Endothelial cell of umbilical vein (primary cell): ENCODE measurements around the gene CEP85L. TPM values are rescaled to one million over a fixed set of nuclear protein-coding genes. Genes with fewer than 3 reads are reported as not detected.
"Not testable (repeated sequence)": the region's sequence is repeated elsewhere in the genome, so short reads cannot be mapped to it uniquely, and the experiment has no call there.

Experiments used
- BruUV-seq: library from RNA; stranded (reverse); fragments of 400-500 nt; replicated peaks from 2 replicates; lab custom pipeline; 2021; lab: Mats Ljungman, UMichigan
- CTCF ChIA-PET: fragments of 300-600, 350-600 bp; sonication (Branson Sonifier 250); formaldehyde crosslinking; loops from one replicate; lab custom pipeline; 2021; ENCODE audit warnings: antibody characterized with exemption, inconsistent platforms; lab: Charles Lee
- POLR2A ChIA-PET: fragments of 300-600, 350-600 bp; sonication (Branson Sonifier 250); formaldehyde crosslinking; loops from one replicate; lab custom pipeline; 2021; ENCODE audit warnings: antibody characterized with exemption, inconsistent platforms; lab: Charles Lee
- DNase-seq: peaks from one replicate; pipeline ENCODE4 v3.0.0-alpha.2; 2011; ENCODE audit warnings: low read depth, low spot score
- FAIRE-seq: peaks from 2 replicates; lab custom pipeline; 2011; peaks lifted over from hg19 to GRCh38; lab: Jason Lieb, UNC
- H2AFZ ChIP-seq: 2 replicates; pipeline ENCODE4 v1.6.0; 2012; ENCODE audit warnings: low read depth, low read length, control low read depth, inconsistent platforms
- H3K27ac ChIP-seq: 2 replicates; pipeline ENCODE4 v1.5.1; 2011; ENCODE audit warnings: low read depth, mild to moderate bottlenecking, control low read depth, low read length, moderate library complexity; ENCODE audit not compliant: insufficient read depth
- H3K27me3 ChIP-seq, 2 experiments: 2 replicates each; pipeline versions ENCODE4 v1.6.0 to v1.6.1; 2011; ENCODE audit warnings: low read length in 2 of 2, mixed read lengths in 1 of 2; ENCODE audit not compliant: control insufficient read depth in 2 of 2, insufficient read depth in 2 of 2
- H3K36me3 ChIP-seq, 2 experiments: 2 replicates in 1 of 2; 3 replicates in 1 of 2; pipeline ENCODE4 v1.5.1; 2011; ENCODE audit warnings: low read length in 2 of 2, mild to moderate bottlenecking in 1 of 2, moderate library complexity in 1 of 2; ENCODE audit not compliant: control insufficient read depth in 2 of 2, insufficient read depth in 2 of 2; ENCODE audit errors: extremely low read depth in 1 of 2
- H3K4me1 ChIP-seq: 3 replicates; pipeline ENCODE4 v1.5.1; 2011; ENCODE audit warnings: mild to moderate bottlenecking, low read length; ENCODE audit not compliant: control insufficient read depth, insufficient read depth; ENCODE audit errors: extremely low read depth
- H3K4me2 ChIP-seq: 2 replicates; pipeline ENCODE4 v1.6.1; 2011; ENCODE audit warnings: low read length, control low read depth, mixed read lengths; ENCODE audit not compliant: insufficient read depth
- H3K4me3 ChIP-seq, 3 experiments: fragments of 200-600 bp in 1 of 3; sonication (generic), shearing (Covaris generic) in 1 of 3; replicated peaks in 1 of 3; 2 replicates each; pipeline ENCODE4 v1.5.1; 2011 to 2016; ENCODE audit warnings: control low read depth in 3 of 3, low read length in 3 of 3, mild to moderate bottlenecking in 2 of 3, inconsistent platforms in 1 of 3, low read depth in 1 of 3, moderate library complexity in 1 of 3; ENCODE audit not compliant: insufficient read depth in 1 of 3
- H3K79me2 ChIP-seq: 2 replicates; pipeline ENCODE4 v1.6.0; 2012; ENCODE audit warnings: low read length, inconsistent platforms; ENCODE audit not compliant: control insufficient read depth, insufficient read depth
- H3K9ac ChIP-seq: replicated peaks from 2 replicates; pipeline ENCODE3; 2011; ENCODE audit warnings: low read length, control low read depth; ENCODE audit not compliant: insufficient read depth; ENCODE audit errors: extremely low read depth
- H3K9me1 ChIP-seq: replicated peaks from 3 replicates; pipeline ENCODE4 v1.6.0; 2011; ENCODE audit warnings: mild to moderate bottlenecking, low read length; ENCODE audit not compliant: control insufficient read depth, insufficient read depth; ENCODE audit errors: extremely low read depth
- H3K9me3 ChIP-seq: replicated peaks from 2 replicates; pipeline ENCODE4 v1.5.1; 2012; ENCODE audit warnings: low read length, inconsistent platforms; ENCODE audit not compliant: control insufficient read depth, insufficient read depth
- H4K20me1 ChIP-seq: replicated peaks from 2 replicates; pipeline ENCODE3; 2011; ENCODE audit warnings: mild to moderate bottlenecking, low read length; ENCODE audit not compliant: control insufficient read depth, insufficient read depth; ENCODE audit errors: extremely low read depth
- dilution Hi-C: fragments of 300-500 bp; cut with MboI; formaldehyde crosslinking; loops from one replicate; pipeline ENCODE4 v1.15.0; 2019; ENCODE audit warnings: low sequenced_read_pairs; ENCODE audit not compliant: extremely low pct_ligation_motif_present
- intact Hi-C: fragments of 100-400 bp; cut with micrococcal nuclease; formaldehyde crosslinking; loops from one replicate; pipeline ENCODE4 v1.10.0; 2022
- polyA plus RNA-seq, 4 experiments: library from polyadenylated mRNA; depleted of rRNA in 3 of 4; stranded (reverse) in 3 of 4; unstranded in 1 of 4; fragments of >200 nt; gene quantifications; 2 replicates each; pipeline versions ENCODE4 v1.2.1 to v1.2.3, GENCODE V29; 2011 to 2012; ENCODE audit warnings: missing spikeins in 1 of 4
- total RNA-seq: library from RNA; stranded (reverse); gene quantifications from 2 replicates; pipeline ENCODE4 v1.2.3, GENCODE V29; 2021

Gene CEP85L
- total and polyA plus RNA-seq, 2 donors (not counting 3 experiments of a cell fraction or from before 2014, with no cell fraction given) = 1.8 to 9.2 TPM

DNA sequence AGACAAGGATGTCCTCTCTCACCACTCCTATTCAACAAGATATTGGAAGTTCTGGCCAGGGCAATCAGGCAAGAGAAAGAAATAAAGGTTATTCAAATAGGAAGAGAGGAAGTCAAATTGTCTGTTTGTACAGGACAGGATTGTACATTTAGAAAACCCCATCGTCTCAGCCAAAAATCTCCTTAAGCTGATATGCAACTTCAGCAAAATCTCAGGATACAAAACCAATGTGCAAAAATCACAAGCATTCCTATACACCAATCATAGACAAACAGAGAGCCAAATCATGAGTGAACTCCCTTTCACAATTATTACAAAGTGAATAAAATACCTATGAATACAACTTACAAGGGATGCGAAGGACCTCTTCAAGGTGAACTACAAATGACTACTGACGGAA is 217.2 kb downstream of the CEP85L start:
- intact Hi-C loops, POLR2A ChIA-PET, H2AFZ ChIP-seq, BruUV-seq, DNase-seq, H3K4me1 ChIP-seq, H3K4me2 ChIP-seq, H4K20me1 ChIP-seq, H3K27ac ChIP-seq, H3K9me1 ChIP-seq, H3K9me3 ChIP-seq, FAIRE-seq, CTCF ChIA-PET, H3K4me3 ChIP-seq, dilution Hi-C loops, H3K79me2 ChIP-seq, H3K36me3 ChIP-seq, H3K27me3 ChIP-seq, H3K9ac ChIP-seq: not testable (repeated sequence)

- H3K4me2 ChIP-seq, H3K27ac ChIP-seq, H3K36me3 ChIP-seq, FAIRE-seq, H3K9ac ChIP-seq, H3K27me3 ChIP-seq, dilution Hi-C loops, H3K9me1 ChIP-seq, H2AFZ ChIP-seq, H3K79me2 ChIP-seq, H4K20me1 ChIP-seq, DNase-seq, H3K4me1 ChIP-seq, POLR2A ChIA-PET, intact Hi-C loops, H3K9me3 ChIP-seq, H3K4me3 ChIP-seq, BruUV-seq: not testable (repeated sequence)
- CTCF ChIA-PET = interaction anchor here (0.7 kb wide), 1 partner anchor 14 kb away, joined by 3 read pairs; no protein-coding TSS in a partner anchor
Measured at GRCh38 chr6:118421312-118421711, 230.1 kb downstream of the CEP85L start.
